Fibroblast of skin of right biceps (primary cell): ENCODE measurements around the gene CPNE6.

Source experiments
- DNase-seq: peaks from one replicate; pipeline ENCODE4 v3.0.0-alpha.2; 2013

CPNE6 gene

DNA sequence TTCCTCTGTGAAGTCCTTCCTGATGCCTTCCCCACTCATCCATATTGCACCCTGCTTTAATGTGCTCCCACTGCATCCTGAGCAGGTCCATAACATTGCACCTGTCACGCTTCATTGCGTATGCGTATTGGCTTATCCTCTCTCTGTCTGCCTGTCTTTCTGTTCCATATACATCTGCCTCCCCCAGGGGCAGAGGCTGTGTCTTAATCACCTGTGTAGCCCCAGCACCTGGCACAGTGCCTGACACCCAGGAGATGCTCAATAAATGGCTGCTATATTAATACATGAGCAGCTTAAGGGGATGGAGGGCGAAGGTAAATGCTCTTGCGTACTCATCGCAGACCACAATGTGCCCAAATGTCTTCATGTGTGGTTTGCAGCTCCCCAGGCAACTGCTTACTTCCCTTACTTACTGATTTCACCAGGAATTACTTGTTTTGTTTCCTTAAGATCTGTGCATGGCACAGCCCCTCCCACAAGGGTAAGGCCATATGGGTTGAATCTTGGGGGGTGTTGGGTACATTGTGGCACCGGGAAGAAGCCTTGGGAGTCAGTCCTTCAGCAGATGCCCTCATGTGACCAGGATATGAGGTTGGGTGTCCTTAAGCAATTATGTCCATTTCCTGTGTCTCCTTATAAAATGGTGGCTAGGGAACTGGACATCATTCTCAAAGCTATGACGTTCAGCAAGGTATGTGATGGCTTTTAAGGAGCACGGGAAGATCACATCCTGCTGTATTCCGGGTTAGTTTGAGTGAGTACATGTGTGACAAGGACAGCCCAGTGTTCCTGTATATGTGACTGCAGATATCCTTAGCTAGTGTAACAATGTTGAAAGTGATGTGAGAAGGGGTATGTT, 848 bp upstream of the CPNE6 start:
- DNase-seq = no peak

DNA sequence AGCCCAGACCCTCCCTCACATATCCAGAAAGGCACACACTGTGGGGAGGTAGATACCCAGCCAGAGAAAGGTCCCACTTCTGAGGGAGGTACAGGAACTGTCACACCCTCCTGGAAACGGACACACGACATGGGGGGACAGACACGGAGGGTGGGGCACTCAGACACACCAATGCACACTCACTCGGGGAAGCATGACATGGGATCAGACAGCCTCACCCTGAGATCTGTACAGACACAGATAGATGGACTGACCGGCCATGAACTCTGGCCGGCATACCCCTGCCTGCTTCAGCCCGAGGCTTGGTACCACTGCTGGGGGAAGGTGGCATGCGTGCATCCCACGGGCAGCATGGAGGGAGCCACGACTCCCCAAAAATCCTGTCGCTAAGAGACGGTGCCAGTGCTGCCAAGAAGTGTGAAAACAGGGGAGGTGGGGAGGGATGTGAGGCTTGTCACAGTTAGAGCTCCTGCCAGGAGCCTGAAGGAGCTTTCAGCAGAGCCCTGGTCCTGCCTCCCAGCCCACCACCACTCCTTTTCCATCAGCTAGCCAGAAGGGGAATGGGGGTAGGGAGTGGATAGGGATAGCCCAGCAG, 571 bp downstream of the CPNE6 start:
- no peak for DNase-seq

DNA sequence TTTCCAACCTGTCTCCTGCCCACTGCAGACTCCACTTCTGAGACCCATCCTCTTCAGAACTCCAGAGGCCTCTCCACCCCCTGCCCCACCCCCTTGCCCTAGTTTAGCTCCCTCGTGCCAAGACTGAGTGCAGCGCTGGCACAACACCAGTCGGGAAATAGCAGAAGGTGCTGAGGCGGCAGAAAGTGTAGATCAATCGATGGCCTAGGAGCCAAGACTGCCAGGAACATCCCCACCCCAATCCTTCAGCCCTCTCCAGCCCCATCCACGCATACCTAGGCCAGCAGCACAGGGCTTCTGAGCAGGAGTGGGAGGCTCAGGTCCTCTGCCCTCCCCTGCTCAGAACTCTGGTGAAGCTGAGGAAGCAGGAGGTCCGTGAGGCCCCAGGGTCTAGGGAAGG, 1.1 kb downstream of the CPNE6 start:
- no peak for DNase-seq

DNA sequence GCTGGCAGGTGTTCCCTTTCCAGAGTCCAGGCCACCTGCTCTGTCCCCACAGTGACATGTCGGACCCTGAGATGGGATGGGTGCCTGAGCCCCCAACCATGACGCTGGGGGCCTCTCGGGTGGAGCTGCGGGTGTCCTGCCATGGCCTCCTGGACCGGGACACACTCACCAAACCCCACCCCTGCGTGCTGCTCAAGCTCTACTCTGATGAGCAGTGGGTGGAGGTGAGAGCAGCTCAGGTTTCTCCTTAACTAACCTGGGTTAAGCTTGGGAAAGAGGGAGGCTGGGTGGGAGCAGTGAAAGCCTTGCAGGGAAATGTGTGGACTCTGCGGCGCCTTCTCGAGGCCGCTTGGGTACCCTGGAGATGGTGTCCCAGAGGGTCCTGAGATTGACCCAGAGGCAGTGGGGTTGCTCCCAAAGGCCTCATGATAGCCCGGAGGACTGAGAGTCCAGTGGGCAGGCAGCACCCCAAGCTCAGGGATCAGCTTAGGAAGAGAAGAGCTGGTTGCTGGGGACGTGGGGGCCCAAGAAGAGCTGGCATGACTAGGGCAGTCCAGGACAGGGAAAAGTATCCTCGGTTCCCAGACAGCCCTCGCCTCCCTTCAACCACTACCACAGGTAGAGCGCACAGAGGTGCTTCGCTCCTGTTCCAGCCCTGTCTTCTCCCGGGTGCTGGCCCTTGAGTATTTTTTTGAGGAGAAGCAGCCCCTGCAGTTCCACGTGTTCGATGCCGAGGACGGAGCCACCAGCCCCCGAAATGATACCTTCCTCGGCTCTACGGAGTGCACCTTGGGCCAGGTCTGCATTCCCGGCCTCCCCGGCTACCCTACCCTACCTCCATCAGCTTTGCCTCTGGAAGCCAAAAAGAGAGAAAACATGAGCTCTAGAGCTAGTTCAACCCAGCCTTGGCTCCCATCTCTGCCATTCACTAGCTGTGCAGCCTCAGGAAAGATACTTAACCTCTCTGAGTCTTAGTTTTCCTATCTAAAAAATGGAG, 1.8 kb downstream of the CPNE6 start:
- DNase-seq = no peak

DNA sequence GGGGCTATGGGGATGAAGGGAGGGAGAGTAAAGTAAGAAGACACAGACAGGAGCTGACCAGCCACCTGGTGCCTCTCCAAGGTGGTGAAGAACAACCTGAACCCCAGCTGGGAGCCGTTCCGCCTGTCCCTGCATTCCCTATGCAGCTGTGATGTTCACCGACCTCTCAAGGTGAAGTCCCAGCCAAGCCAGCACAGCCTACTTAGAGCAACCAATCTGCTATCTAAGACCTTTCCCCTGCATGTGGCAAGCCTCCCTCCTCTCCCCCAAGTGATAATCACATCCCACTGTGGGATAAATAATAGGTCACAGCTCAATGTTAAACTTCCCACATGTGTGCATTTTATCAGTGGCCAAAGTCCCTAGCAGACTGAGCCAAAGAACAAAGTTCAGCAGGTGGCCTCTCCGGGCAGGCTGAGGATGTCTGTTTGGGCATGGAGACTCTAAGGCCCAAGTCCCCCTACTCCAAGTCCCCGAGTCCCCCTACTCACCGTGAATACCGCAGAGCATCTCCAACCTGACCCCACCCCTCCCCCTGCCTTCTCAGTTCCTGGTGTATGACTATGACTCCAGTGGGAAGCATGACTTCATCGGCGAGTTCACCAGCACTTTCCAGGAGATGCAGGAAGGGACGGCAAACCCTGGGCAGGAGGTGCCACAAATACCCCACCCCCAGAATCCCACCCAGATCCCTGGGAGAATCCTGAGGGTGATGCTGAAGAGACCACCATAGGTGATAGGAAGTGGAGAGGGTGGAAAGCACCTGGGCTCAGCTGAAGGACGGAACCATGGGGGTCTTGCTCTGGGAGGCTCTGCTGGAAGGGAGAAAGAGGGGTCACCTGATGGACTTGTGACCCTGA, 3.5 kb downstream of the CPNE6 start:
- no peak for DNase-seq

DNA sequence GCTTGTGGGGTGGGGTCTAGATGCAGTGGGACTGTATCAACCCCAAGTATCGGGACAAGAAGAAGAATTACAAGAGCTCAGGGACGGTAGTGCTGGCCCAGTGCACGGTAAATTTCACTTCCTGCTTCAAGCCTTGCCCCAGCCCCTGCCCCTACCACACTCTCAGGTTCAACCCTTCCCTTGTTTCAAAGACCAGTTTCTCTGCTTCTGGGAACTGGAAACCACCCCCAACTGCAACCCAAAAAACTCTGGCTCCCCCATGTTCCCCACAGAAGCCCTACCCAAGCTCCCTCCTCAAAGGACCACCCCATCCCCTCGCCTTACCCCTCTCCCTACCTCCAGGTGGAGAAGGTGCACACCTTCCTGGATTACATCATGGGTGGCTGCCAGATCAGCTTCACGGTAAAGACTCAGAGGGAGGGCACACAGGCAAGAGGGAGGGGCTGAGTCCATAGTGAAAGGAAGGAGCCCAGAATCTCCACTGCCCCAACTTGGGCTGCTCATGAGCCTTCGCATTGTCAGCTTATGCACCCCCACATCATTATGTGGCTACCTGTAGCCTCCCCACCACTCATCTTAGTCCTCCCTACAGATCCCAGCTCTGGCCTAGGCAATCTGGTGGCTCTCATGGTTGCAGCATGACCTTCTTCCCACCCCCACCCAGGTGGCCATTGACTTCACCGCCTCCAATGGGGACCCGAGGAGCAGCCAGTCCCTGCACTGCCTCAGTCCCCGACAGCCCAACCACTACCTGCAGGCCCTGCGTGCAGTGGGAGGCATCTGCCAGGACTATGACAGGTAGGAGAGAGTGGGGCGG, 4.3 kb downstream of the CPNE6 start:
- DNase-seq = no peak

DNA sequence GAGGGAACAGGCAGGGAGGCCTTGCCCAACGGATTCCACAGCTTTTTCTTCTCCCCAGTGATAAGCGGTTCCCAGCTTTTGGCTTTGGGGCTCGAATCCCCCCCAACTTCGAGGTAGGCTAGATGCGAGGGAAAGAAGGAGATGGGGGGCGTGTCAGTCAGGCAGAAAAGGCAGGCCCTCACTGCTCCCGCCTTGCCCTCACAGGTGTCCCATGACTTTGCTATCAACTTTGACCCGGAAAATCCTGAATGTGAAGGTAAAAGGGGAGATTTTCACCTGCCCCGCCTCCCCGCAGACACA, 4.9 kb downstream of the CPNE6 start:
- DNase-seq = no peak

DNA sequence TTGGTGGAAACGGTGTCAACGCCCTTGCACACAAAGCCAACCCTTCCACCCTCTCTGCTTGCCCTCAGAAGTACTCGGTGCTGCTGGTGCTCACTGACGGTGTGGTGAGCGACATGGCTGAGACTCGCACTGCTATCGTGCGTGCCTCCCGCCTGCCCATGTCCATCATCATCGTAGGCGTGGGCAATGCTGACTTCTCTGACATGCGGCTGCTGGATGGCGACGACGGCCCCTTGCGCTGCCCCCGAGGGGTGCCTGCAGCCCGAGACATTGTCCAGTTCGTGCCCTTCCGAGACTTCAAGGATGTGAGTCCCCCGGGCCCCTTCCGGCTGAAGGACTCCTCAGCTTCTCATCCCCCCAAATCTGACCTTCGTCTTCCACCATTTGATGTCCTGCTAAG, 5.7 kb downstream of the CPNE6 start:
- DNase-seq = no peak

DNA sequence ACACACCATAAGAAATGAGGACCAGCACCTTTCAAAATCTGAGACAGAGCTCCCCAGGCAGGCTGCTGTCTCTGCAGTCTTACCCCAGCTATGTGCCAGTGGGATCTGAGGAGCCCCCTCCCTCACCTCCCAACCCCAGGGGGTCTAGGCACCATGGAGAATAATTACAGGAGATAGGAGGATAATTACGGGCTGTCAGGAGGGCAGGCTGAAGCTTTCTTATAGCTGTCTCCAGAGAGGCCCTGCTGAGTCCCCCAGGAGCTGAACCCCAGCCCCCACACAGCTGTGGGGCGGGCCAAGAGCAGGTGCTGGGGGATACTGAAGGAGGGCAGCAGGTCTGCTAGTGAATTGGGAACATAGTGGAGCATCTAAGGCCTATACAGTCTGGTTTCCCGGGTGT, 6.8 kb downstream of the CPNE6 start:
- DNase-seq = no peak

DNA sequence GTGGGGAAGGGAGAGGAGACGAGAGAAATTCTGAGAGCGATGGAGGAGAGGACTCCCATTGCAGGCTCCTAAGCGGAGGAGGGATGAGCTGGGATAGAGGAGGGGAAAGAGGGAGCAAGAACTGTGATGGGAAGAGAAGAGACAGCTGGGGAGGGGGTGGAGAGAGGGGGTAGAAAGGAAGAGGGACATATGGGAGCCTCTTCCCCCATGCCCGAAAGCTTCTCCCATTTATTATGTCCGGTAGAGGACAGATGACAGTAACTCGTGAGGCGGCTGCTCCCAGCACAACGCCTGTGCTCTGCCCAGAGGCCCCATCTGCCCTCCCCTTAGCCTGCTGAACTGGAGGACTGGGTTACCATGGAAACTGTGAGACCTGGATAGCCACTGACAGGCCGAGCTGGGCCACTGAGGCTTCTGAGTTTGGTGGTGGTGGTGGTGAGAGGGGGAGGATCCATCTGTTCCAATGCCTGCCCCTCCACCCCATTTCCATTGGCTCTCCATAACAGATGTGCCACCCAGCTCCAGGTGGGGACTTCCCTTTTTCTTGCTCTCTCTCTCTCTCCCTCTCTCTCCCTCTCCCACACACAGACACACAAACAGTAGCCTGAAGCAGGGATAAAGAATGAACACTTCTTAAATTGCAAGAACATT, 8.3 kb downstream of the CPNE6 start:
- DNase-seq = no peak

DNA sequence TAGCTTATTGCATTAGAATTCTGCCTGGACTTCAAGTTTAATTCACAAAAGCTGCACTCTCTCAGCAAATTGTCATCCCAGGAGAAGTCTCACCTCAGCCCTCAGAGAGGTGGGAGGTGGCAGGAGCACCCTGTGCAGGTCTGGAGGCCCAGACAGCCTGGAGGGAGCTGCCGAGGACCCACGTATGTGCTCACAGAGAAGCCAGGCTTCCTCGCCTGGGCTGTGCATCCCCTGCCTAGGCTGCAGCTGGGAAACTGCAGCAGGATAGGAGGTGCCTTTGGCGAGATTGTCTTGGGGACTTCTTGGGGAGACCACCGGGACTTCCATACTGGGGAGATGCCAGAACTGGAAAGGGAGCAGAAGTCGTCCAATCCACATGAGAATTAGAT, 8.8 kb downstream of the CPNE6 start:
- no peak for DNase-seq

DNA sequence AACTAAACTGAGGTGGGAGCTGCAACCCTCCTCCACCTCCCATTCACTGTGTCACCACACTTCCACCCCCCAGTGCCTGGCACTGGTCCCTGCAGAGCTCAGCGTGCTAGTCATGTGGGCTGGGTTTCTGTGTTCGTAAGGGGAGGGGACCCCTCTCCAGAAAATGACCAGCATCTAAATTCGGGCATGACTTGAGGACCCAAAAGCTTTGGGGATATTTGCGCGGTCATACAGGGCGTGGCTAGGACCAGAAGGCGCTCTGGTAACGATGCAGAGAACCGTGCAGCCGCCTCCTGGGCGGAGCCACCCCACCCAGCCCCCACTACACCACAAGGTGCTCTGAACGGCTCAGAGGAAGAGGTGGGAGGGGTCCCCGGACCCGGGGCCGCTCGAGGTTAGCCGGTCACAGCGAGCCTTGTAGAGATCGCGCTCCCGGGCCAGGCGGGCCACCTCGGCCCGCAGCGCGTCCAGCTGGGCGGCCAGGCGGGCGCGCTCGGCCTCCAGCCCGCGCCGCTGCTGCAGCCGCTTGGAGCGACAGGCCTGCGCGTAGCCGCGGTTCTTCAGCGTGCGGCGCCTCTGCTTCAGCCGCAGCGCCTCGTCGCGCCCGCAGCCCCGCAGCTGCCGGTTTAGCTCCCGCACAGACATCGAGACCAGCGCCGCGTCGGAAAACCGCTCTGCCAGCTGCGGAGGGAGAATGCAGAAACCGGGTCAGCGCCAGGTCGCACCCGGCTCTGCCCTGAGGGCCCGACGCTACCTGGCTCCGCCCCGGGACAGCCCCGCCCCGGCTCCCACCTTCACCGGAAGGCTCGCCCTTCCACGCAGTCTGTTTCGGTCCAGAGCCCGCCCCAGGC, 9.8 kb downstream of the CPNE6 start:
- peak; percentile 24 for DNase-seq

DNA sequence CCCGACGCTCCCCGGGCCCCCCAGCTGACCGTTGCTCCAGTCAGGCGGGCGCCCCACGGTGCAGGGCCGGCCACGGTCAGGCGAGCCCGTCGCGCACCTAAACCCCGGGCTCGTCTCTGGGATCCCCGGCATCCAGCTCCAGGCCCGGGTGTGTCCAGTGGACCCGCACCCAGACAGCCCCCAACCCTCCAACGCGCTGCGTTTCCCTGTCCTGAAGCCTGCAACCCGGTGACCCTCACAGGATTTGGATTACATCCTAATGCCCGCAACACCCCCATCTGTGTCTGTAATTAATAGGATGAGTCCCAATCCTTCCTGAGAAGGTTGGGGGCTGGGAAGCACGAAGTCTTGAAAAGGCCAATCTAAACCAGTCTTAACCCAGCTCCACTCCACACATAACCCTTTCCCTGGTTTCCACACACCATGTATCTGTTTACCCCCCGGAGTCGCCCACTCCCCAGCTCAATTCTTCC, 10.4 kb downstream of the CPNE6 start:
- no peak for DNase-seq

DNA sequence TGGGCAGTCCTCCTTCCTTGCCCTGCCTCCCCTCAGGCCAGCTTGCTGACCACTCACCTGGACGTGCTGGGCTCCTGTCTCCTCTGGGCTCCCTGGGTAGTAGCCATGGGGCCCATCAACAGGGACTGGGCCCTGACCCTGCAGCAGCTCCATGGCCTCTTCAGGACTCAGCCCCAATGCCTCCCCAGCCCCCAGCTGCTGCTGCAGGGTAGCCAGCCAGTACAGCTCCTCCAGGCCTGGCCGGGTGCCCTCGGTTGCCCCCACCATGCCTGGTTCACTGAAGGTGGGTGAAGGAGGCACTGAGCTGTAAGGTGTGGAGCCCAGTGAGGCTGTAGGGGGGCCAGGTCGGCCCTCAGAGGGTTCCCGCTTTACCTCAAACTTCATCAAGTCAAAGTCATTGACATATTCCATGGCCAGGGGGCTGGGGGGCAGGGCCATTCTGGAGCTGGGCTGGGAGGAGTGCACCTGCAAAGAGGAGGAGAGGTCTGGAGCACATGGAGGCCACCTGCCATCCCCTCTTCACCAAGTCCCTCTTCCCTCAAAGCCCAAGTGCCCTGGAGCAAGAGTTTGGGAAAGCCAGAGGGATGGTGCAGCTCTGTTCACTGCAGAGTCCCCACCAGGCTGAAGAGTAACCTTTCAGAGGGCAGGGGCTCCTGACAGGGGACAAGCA, 11.2 kb downstream of the CPNE6 start:
- DNase-seq = no peak

DNA sequence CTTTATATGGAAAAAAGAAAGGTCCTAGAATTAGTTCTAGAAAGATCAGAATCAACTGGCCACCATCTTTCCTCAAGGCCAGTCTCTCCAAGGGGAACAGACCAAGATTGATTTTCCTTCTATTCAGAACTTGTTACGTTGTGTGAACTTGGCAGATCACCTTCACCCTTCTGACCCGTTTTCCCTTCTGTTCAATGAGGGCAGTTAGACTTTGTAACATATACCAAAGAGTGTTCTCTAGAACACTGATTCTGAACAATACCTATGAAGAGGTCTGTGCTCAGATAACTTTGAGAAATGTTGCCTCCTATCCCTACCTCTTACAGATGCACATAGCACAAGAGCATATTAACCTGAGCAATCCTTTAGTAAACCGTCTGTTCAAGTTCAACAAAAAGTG, 12.1 kb downstream of the CPNE6 start:
- DNase-seq = no peak

DNA sequence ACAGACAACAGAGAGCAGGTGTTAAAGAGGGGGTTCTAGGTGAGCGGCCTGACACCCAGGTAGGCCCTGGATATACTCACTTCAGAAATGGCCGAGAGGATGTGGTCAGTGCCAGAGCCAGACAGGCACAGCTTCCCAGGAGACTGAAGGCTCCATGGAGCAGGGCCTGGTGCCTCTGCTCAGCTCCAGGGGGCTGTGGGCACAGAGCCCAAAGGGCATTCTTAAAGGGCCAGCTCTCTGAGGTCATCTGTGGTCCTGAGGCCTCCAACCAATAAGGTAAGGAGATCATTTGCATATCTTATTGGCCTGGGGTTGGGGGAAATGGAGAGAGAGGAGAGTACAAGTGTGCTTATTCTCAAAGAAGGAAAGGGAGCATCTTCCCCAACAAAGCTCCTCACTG, 13.1 kb downstream of the CPNE6 start:
- DNase-seq = no peak

DNA sequence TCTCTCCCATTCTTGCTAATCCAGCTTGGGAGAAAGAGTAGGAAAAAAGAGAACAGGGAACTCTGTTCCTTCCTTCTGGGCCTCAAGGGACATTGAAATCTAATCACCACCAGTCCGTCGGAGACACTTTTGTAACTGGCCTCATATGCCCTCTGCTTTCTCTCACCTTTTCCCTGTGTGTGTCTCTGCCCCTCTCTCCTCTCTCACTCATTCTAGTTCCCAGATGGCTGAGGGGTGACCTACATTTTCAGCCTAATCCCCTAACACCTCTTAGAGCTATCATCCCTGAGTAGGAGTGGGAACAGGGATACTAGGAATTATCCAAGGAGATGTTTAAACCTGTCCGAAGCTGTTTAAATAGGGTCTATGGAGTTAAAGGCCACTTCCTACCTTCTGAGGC, 13.9 kb downstream of the CPNE6 start:
- DNase-seq = no peak

DNA sequence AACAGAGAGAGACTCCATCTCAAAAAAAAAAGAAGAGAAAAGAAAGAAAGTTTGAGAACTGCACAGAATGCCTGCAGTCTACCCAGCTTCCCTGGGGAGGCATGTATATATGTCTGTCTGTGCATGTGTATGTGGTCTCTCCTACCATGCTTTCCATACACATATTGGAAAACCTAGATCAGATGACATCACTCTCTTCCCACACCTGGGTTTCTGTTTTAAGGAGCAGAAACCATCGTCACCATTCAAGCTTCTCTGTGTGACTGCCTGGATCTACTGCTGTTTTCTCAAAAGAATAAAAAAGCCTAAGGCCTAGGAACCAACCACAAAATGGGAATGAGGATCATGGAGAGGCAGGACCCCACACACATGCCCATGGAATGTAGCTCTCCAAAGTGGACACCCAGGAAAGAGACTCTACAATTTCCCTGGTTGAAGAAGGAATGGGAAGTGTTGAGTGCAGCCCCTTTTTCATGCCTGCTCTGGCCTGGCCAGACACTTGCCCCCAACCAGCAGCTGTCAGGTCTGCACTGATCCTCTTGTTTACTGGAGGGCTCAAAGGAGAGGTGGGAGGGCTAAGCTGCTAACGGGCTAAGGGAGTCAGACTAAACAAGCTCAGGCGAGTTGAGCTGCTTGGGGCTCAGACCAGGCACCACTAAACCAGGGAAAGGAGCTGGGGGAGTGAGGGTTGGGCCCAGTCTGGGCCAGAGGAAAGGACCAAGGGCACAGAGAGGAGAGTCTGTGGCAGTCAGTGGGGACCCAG, 15.0 kb downstream of the CPNE6 start:
- DNase-seq = no peak

DNA sequence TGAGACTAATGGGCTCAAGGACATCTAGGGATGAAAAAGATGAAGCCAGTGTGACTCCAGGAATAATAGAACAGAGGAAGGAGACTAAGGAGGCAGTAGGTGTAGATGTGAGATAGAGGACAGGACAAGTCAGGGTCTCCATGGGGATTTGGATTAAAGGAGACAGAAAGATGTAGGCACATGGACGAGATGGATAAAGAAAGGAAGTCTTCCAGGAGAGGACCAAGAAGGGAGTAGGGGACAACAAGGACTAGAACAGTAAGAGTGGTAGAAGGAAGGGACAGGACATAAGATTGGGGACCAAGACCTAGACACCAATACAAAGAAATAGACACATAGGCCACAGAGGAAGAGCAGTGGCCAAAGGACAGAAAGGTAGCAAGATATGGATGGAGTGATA, 15.6 kb downstream of the CPNE6 start:
- DNase-seq = no peak
